ENCODE measurements around the gene RASA2.

Gene RASA2

GRCh38 chr3:141486746-141487520 is at the start of gene RASA2:
TSS of gene RASA2 (plus strand) at chr3:141487027. CDS start at chr3:141487084, 57 bp downstream.
- peak; percentile 80 for DNase-seq (ENCODE audit: low spot score)

- DNase-seq (ENCODE audit: low spot score): no peak
These were observed 47.2 kb upstream of the RASA2 start for GRCh38 chr3:141439589-141439988.

- DNase-seq (ENCODE audit: low spot score): no peak
These were observed 45.9 kb upstream of the RASA2 start for GRCh38 chr3:141440942-141441341.

GRCh38 chr3:141441381-141442364 is 45.2 kb upstream of the RASA2 start:
- DNase-seq (ENCODE audit: low spot score): peak; percentile 78

GRCh38 chr3:141442446-141442845 is 44.4 kb upstream of the RASA2 start:
- no peak for DNase-seq (ENCODE audit: low spot score)

GRCh38 chr3:141442914-141443313 is 43.9 kb upstream of the RASA2 start:
- no peak for DNase-seq (ENCODE audit: low spot score)

GRCh38 chr3:141444586-141445285 is 42.1 kb upstream of the RASA2 start:
- DNase-seq (ENCODE audit: low spot score): no peak

GRCh38 chr3:141445990-141446389 is 40.8 kb upstream of the RASA2 start:
- no peak for DNase-seq (ENCODE audit: low spot score)

- no peak for DNase-seq (ENCODE audit: low spot score)
These were observed 40.1 kb upstream of the RASA2 start for GRCh38 chr3:141446737-141447136.

- DNase-seq (ENCODE audit: low spot score): no peak
These were observed 39.4 kb upstream of the RASA2 start for GRCh38 chr3:141447383-141447782.

- DNase-seq (ENCODE audit: low spot score): no peak
These were observed 38.1 kb upstream of the RASA2 start for GRCh38 chr3:141448606-141449220.

- no peak for DNase-seq (ENCODE audit: low spot score)
These were observed 37.4 kb upstream of the RASA2 start for GRCh38 chr3:141449424-141449823.

GRCh38 chr3:141450727-141451375 is 36.0 kb upstream of the RASA2 start:
- no peak for DNase-seq (ENCODE audit: low spot score)

- peak; percentile 43 for DNase-seq (ENCODE audit: low spot score)
These were observed 34.8 kb upstream of the RASA2 start for GRCh38 chr3:141452045-141452444.

- no peak for DNase-seq (ENCODE audit: low spot score)
These were observed 34.1 kb upstream of the RASA2 start for GRCh38 chr3:141452773-141453172.

GRCh38 chr3:141454054-141454453 is 32.8 kb upstream of the RASA2 start:
- DNase-seq (ENCODE audit: low spot score): no peak

GRCh38 chr3:141454906-141455602 is 31.8 kb upstream of the RASA2 start:
- peak; percentile 80 for DNase-seq (ENCODE audit: low spot score)

GRCh38 chr3:141455603-141456300 is 31.1 kb upstream of the RASA2 start:
- no peak for DNase-seq (ENCODE audit: low spot score)

GRCh38 chr3:141456301-141456625 is 30.6 kb upstream of the RASA2 start:
- no peak for DNase-seq (ENCODE audit: low spot score)

GRCh38 chr3:141457624-141458236 is 29.1 kb upstream of the RASA2 start:
- no peak for DNase-seq (ENCODE audit: low spot score)

Measured in LoVo (cell line).